NCI-H1436 (cell line): ENCODE results near the gene POLH.

ENCODE experiments used
- DNase-seq: peaks from one replicate; lab custom pipeline; 2025; lab: John Stamatoyannopoulos, UW

The POLH gene

DNA sequence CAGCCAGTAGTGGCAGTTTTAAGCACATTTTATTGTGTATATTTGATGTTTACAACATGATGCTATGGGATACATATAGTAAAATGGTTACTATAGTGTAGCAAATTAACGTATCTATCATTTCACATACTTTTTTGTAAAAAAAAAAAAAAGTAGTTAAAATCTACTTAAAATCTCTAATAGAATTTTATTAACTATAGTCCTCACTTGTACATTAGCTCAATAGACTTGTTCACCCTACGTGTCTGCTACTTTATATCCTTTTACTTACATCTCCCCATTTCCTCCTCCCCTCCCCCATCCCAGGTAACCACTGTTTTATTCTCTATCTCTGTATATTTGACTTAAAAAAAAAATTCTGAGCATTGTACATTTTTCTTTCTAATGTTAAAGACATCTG is 30.0 kb downstream of the POLH start:
- DNase-seq = no peak

GRCh38 chr6:43608310-43608763 is 32.4 kb downstream of the POLH start:
- peak; percentile 74 for DNase-seq

DNA sequence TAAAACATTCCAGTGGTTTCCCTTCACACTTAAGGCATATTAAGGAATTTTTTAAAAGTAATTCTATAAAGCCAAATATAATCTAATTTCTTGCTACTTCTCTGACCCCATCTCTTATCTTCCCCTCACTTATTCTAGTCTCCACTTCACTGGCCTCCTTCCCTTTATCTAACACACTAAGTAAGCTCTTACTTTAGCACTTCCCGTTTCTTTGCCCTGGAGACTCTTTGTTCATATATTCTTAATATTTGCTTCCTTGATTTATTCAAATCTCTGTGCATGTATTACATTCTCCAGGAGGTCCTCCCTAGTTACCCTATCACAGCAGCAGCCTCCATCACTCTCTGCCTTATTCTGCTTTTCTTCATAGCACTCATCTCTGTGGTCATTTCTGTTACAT is 32.8 kb downstream of the POLH start:
- no peak for DNase-seq

DNA sequence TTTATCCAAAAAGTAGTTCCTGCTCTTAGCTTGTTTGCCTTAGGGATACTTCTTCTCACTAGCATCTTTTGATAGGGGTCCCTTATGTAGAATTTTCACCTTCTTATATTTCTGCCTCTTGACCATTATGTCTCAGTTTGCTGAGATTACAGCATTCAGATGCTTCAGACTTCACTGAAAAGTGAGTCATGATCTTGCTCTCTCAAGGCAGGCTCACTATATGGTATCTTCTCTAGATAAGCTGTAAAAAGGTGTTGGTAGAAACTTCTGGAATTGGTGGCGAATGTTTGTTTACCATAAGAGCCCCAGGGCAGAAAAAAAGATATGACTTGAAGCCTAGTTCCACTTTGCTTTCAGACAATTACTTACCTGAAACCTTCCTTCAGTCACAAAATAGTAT is 33.4 kb downstream of the POLH start:
- no peak for DNase-seq

GRCh38 chr6:43610431-43610830 is 34.4 kb downstream of the POLH start:
- DNase-seq = no peak

DNA sequence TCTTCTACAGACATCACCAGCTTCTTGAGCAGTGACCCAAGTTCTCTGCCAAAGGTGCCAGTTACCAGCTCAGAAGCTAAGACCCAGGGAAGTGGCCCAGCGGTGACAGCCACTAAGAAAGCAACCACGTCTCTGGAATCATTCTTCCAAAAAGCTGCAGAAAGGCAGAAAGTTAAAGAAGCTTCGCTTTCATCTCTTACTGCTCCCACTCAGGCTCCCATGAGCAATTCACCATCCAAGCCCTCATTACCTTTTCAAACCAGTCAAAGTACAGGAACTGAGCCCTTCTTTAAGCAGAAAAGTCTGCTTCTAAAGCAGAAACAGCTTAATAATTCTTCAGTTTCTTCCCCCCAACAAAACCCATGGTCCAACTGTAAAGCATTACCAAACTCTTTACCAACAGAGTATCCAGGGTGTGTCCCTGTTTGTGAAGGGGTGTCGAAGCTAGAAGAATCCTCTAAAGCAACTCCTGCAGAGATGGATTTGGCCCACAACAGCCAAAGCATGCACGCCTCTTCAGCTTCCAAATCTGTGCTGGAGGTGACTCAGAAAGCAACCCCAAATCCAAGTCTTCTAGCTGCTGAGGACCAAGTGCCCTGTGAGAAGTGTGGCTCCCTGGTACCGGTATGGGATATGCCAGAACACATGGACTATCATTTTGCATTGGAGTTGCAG is 37.9 kb downstream of the POLH start:
- DNase-seq = no peak

GRCh38 chr6:43614396-43614730 is 38.4 kb downstream of the POLH start:
- no peak for DNase-seq

DNA sequence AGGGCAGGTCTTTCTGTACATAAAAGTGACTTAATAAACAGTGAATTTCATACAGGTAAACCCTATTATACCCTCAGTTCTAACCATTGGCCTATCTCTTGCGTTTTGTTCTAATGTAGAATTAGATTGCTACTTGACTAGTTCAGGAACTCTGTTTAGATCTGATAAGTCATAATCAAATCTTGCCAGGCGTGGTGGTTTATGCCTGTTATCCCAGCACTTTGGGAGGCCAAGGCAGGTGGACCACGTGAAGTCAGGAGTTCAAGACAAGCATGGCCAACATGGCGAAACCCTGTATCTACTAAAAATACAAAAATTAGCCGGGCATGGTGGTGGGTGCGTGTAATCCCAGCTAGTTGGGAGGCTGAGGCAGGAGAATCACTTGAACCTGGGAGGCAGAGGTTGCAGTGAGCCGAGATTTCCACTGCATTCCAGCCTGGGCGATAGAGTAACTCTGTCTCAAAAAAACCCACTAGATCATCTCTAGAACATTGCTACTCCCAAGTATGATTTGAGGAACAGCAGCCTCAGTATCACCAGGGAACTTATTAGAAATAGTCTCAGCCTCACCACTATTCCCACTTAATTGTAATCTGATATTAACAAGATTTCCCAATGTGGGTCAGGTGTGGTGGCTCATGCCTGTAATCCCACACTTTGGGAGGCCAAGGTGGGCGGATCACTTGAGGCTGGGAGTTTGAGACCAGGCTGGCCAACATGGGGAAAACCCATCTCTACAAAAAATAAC is 40.9 kb downstream of the POLH start:
- no peak for DNase-seq

DNA sequence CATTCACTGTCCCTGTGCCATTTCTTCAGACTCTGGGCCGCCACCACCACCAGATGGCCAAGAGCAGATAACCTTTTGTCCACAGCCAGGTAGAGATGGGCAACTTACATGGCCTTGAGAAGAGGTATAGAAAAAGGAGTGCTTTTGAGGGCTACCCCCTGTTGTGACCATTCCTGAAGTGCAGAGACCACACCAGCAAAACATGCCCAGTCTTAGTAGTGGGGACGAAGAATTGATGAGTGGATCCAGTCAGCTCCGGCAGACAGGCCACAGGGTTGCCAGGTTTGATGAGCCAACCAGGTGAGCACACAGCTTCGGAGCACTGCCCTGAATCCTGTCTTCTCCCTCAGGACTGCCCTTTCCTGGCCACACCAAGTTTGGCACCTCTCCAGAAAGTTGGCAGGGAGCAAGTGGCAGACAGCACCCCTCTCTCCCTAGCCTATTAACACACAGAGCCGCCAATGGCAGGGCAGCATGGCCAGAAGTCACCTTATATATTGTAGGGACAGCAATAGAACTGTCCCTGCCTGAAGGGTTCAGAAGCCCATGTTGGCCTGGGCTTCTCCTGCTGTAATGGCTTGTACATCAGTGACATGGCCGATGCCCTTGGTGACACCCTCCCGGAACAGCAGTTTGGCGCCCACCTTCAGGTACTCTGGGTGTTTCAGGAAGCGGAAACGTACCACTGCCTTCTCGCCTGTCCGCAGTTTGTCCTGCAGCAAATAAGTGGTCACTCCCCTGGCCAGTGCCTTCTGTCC is 45.3 kb downstream of the POLH start:
- DNase-seq = no peak

DNA sequence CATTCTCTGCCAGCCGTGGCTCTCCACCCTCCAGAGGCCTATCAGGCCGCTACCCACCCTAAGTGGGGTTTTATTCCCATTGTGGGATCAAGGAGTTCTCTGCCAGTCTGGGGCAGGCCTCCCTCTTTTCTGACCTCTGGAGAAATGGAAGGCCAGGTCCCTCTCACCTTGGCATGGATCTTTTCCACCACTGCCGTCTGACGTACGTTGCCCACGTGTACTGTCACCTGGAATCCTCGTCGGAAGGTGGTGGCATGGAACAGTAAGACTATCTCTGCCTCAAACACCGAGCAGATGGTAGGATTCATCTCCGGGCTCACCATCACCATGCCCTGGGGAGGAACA is 45.8 kb downstream of the POLH start:
- no peak for DNase-seq

DNA sequence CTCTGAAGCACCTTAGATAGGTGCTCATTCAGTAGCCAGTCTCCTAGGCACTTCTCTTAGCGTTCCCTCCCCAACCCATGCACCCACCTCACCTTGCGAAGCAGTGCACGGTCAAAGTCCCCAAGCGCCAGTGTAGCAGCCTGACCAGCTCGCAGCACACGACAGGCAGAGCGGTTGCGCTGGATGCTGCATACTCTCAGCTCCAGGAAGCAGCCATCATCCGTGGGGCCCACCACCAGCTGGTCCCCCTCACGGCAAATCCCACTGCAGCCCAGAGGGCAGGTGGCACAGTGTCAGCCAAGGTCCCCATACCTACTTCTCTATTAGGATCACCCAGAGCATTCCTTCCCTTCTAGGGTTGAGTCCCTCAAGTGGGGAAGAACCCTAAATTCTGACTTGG is 46.6 kb downstream of the POLH start:
- DNase-seq = no peak

GRCh38 chr6:43623880-43624785 is 48.1 kb downstream of the POLH start:
- no peak for DNase-seq

GRCh38 chr6:43624786-43625288 is 48.9 kb downstream of the POLH start:
- no peak for DNase-seq

DNA sequence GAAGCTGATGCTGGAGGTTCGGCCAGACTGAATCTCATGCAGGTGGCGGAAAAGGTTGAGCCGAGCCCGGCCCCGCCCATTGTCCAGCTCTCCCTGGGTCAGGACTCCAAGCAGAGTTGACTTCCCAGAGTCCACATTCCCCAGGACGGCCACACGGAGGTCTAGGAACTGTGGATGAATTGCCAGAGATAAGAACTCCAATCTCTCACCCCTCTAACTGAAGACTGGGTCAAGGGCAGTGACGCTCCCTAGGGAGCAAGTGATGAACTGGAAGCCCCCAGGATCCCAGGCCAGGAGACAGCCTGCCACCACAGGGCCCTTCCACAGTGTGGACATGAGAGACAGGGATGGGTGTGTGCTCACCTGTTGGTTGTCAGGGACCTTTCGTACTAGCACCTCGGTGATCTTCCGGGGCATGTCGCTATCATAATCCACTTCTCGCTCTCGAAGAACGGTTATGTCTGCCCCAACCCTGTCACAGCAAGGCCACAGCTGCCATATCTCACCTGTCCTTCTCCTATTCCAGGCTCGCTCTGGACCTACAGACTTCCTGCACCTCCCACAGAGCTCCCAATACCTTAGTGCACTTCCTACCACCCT is 49.5 kb downstream of the POLH start:
- no peak for DNase-seq

- DNase-seq = peak; percentile 12
These were observed 51.2 kb downstream of the POLH start for GRCh38 chr6:43627008-43627825.

DNA sequence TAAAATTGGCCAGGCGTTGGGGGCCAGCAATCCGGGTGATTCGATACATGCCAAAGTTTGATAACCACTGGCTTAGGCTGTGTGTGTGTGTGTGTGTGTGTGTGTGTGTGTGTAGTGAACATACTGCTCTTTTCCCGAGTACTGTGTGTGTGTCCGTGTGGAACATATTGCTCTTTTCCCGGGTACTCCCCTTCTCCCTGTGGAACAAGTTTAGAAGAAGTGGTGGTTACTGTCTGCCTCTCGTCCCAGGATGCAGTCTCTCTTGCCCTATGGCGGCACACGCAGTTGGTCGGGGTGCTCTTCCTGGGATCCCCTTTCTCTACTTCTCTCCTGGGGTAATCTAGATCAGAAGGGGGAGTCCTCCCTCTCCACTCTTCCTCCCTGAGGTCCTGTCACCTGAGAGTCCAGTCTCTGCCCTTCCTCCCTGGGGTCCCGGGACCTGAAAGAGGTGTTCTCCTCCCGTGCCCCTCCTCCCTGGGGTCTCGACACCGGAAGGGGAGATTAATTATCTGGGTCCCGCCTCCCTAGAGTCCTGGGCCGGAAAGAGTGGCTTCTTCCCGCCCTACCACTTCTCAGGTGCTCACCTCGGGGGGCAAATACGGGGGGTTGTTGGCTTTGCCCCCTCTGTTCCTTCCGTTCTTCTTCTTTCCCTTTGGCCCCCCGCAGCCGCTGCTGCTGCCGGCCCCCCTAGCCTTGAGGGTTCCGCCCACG is 52.6 kb downstream of the POLH start:
- DNase-seq = peak; percentile 44

GRCh38 chr6:43629104-43629504 is 53.1 kb downstream of the POLH start, which contains the start of gene GTPBP2:
TSS of gene GTPBP2 (minus strand) at chr6:43629264. CDS start at chr6:43629162, 102 bp downstream.
- peak; percentile 99 for DNase-seq

DNA sequence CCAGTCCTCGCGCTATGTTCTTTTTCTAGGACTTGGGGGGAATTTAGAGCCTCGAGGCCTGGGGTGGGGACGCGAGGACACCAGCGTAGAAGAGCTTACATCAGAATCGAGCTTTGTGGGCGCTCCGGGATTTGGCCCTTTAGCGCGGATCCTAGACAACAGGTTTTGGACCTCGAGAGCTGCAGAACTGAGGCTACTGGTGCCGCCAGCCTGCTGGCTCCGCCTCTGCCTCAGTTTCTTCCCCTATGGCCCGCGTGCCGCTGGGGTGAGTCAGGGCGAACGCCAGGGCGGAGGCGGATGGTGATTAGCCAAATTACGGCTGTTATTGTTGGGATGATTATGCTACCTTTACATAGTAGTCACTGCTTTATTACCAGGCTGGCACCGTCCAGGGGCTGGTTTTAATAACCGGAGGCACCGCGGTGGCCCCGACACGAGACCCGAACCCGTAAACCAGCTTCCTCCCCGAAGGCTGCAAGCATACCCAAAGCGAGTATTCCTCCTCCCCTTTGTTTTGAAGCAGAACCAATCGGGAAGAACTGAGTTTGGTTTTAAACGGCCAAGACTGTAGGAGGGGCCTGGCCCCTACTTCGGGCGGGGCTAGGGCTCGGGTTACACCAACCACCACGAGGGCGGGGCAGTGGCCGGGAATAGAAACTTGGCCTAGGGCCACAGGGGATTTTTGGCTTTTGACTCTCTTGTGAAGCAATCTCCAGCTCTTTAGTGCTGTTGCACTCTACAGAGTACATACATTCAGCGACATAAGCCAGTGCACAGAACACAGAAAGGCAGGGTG is 53.7 kb downstream of the POLH start:
- peak; percentile 97 for DNase-seq
